HG03469 (cell line): Measurements from ENCODE around the gene KIF17.
"Not testable (repeated sequence)": the region's sequence is repeated elsewhere in the genome, so short reads cannot be mapped to it uniquely, and the experiment has no call there.

Experiments
- ATAC-seq: cut with Tn5 transposase; IDR thresholded peaks from one replicate; pipeline ENCODE4 v1.9.1; 2021; ENCODE audit warnings: mild to moderate bottlenecking, moderate library complexity, moderate number of reproducible peaks; ENCODE audit not compliant: unreplicated experiment

The KIF17 gene

GRCh38 chr1:20728371-20729154 lies 10.8 kb upstream of the KIF17 start:
- no peak for ATAC-seq

DNA sequence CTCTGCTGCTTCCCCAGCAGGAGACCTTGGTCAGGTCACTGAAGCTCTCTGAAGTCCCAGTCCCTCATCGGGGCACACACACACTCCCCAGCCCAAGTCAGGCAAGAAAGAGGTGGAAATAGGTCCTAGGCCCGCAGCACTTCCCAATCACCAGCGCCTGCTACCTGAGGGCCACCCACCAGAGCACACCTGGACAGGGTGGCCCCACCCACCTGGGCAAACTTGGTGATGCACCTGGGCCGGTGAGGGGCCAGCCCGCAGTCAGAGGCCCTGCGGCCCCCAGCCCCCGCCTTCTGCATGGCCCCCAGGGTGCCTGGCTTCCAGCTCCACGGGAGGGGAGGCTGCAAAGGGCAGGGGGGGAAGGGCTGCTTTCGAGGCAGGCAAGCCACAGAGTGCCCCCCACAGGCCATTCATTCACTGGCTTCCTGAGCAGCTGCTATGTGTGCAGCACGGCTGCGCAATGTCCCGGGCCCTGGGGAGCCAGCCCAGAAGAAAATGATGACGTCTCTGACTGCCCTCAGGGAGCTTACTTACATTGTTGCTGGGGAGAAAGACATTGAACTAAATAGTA lies 10.0 kb upstream of the KIF17 start:
- ATAC-seq = no peak

GRCh38 chr1:20726932-20727745 lies 9.3 kb upstream of the KIF17 start:
- no peak for ATAC-seq

DNA sequence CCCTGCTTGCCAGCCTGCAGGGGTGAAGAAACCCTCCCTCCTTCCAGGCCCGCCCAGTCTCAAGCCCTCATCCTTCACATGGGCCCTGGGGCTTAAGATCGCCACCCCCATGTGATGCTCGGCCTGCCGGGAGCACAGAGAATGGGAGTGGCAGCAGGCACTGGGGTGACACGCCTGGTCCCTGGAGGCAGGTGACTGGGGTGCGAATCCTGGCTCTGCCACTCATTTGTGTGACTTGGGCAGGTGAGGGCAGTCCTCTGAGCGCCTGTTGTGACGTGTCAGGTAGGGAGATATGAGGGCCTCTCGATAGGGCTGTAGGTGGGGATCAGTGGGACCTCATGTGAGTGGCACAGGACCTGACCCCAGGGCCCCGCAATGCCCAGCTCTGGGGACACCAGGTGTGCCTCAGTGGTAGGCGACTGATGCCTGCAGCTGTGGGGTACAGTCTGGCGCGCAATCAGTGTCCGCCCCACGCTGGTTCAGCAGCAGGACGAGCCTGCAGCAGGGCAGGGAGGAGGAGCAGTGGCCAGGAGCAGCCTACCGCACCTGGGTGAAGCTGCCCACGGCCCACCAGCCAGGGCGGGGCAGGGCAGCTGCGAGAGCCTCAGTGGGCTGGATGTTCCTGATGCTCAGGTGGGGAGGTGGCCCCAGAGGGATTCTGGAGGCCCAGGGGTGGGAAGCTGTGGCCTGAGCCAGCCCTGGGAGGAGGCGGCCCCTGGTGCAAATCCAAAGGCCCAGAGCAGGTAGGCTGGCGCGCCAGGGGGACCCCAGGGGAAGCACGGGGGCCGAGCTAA lies 8.5 kb upstream of the KIF17 start:
- ATAC-seq = no peak

- no peak for ATAC-seq
Measured at GRCh38 chr1:20725189-20726117, 7.6 kb upstream of the KIF17 start.

DNA sequence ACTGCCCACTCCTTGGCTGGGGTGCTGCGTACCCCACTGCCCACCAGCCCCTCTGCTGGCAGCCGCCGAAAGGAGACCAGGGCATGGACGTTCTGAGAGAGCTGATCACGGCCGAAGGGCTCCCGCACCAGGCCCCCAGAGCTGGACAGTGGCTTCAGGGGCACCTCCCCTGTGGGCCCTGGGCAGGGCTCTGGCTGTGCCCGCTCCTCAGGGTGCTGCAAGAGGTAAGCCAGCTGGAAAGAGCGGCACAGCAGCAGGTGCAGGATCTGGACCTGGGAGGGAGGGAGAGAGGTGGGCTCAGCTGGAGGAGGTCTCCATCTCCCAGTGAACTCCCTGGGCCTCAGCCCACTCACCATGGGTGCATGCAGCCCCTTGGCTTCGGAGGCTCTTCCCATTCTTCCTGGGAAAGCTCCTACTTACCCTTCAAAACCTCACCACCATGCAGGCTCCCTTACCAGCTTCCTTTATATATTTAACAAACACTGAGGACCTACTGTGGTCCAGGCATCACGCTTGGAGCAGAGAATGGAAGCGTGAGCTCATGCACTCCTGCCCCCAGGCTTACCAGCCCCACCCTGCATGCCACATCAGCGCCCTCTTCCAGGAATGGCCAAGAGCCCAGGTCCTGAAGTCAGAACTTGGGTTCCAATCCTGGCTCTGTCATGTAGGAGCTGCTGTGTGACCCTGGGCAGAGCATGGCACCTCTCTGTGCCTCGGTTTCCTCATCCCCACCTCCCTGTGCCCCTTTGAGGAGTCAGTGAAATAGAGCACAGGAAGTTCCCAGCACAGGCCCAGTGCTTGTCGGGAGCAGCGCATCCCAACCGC lies 6.8 kb upstream of the KIF17 start:
- ATAC-seq = no peak

DNA sequence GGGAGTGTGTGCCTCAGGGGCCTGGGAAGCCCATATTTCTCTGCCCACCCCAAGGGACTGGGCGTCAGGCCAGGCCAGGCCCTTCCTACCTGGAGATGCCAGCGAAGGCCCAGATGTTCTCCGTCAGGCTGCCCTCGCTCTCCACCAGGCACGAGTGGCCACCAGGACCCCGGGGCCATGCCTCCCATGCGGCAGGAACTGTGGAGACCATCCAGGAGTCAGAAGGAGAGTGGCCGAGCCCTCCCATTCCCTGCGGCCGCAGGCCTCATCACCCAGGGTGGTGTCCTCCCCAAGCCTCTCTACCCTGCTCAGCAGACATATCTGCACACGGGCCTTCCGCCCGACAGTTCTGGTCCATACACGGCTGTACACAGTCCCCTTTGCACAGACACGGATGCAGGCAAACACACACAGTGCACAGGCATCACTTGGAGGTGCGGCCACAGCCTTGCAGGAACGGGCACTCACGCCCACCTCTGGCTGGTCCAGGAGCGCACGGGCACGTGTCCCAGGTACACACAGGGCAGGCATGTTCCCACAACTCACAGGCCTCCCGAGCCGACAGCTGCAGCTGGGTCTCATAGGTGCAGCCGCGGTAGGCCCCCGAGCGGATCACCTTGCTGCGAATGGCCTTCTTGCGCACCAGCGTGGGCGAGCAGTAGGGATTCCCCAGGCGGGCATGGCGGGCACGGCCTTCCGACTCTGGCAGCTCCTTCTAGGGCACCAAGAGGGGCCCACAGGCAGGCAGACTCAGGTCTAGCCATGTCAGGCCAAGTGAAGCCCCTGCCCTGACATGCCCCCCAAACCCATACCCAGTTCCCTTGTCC lies 5.9 kb upstream of the KIF17 start:
- ATAC-seq = no peak

DNA sequence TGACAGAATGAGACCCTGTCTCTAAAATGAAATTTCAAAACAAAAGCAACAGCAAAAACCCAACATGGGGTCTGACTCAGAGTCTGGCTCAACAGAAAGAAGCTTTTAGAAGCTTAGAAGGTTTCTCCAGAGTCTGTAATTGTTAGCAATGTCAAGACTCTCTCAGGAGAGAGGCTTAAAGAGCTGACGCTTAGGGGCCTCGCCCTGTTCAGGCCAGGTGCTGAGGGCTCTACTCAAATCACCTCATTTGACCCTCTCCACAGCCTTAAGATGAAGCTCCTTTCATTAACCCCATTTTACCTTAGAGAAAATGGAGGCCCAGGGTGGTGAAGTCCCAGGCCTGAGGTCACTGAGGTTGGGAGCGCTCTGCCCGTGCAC lies 5.3 kb upstream of the KIF17 start:
- ATAC-seq = no peak

- ATAC-seq = no peak
Measured at GRCh38 chr1:20721117-20722061, 3.6 kb upstream of the KIF17 start.

GRCh38 chr1:20720631-20721091 lies 2.9 kb upstream of the KIF17 start:
- ATAC-seq = no peak

DNA sequence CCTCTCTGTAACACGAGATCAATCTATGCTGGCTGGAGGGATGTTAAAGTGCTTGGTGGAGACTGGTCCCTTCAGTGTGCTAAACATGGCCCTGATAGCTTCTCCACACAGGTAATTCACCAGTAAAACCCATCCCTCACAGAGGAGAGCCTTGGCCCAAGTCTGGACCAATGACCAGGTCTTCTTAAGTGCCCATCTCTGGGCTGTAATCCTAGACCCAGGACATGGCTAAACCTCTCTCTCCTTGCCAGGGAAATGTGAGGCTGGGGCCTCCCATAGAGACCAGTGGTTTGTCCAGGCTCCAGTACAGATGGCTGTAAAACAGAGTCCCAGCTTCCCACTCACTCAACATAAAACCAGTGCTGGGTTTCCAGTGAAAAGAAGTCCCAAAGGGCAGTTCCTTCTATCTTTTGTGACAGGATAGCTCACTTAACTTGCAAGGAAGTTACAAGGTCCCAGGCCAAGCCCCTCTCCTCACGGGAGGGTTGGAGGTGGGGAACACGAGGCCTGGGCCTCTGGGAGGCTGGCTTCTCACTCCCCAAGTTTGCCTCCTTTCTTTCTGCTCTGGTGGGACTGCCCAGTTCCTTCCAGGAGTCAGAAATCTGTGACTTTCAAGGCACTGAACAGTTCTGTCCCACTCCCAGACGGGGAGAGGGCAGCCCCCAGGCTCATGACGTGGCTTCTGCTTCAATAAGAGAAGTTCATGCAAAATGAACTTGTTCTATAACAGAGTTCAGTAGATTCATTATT lies 2.2 kb upstream of the KIF17 start:
- no peak for ATAC-seq

- no peak for ATAC-seq
Measured at GRCh38 chr1:20719261-20719660, 1.5 kb upstream of the KIF17 start.

DNA sequence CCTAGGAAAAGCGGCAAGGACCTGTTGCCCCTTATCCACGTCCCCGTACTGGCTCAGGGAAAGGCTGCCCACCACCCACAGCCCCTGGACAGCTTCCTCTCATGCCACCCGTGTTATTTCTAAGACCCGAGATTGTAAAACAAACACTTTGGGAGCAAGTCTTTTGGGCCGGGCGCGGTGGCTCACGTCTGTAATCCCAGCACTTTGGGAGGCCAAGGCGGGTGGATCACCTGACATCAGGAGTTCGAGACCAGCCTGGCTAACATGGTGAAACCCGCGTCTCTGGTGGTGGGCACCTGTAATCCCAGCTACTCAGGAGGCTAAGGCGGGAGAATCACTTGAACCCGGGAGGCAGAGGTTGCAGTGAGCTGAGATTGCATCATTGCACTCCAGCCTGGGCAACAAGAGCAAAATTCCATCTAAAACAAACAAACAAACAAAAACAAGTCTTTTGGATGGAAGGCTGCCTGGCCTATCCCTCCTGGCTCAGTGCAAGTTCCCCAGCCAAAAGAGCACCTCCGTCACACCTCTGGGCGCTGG lies 606 bp upstream of the KIF17 start:
- not testable (repeated sequence) for ATAC-seq

GRCh38 chr1:20716232-20716631 lies 1.6 kb downstream of the KIF17 start:
- ATAC-seq = no peak

DNA sequence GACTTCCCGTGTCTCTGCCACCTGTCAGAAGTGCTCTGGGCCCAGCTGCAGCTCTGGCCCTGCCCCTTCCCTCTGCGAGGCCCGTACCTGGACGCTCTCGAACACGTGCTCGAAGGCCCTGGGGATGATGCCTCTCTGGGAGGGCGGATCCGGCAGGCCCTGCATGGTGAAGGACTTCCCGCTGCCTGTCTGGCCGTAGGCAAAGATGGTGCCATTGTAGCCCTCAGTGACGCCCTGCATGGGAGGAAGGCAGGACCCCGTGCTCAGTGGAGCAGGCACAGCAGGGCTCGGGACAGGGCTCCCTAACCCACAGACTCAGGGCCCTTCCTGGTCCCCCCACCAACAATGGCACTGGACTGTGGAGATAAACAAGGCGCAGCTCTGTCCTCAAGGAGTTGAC lies 2.4 kb downstream of the KIF17 start:
- ATAC-seq = no peak

GRCh38 chr1:20713440-20713839 lies 4.4 kb downstream of the KIF17 start:
- no peak for ATAC-seq
